HuH-7 (cell line): ENCODE data around the gene GSTT2B.
"Not testable (repeated sequence)": the region's sequence is repeated elsewhere in the genome, so short reads cannot be mapped to it uniquely, and the experiment has no call there.

Experiments
- DNase-seq: peaks from one replicate; pipeline ENCODE4 v3.0.0; 2011; ENCODE audit warnings: low spot score

GSTT2B gene, protein sequence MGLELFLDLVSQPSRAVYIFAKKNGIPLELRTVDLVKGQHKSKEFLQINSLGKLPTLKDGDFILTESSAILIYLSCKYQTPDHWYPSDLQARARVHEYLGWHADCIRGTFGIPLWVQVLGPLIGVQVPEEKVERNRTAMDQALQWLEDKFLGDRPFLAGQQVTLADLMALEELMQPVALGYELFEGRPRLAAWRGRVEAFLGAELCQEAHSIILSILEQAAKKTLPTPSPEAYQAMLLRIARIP

GRCh38 chr22:23961084-23961771 lies at the start of gene GSTT2B:
TSS of gene GSTT2B (minus strand) at chr22:23961195. CDS start at chr22:23961131, 64 bp downstream.
- not testable (repeated sequence) for DNase-seq

GRCh38 chr22:24010018-24010391 lies 49.0 kb upstream of the GSTT2B start:
- DNase-seq, result no peak

GRCh38 chr22:24009227-24010017 lies 48.4 kb upstream of the GSTT2B start:
- DNase-seq, result no peak

DNA sequence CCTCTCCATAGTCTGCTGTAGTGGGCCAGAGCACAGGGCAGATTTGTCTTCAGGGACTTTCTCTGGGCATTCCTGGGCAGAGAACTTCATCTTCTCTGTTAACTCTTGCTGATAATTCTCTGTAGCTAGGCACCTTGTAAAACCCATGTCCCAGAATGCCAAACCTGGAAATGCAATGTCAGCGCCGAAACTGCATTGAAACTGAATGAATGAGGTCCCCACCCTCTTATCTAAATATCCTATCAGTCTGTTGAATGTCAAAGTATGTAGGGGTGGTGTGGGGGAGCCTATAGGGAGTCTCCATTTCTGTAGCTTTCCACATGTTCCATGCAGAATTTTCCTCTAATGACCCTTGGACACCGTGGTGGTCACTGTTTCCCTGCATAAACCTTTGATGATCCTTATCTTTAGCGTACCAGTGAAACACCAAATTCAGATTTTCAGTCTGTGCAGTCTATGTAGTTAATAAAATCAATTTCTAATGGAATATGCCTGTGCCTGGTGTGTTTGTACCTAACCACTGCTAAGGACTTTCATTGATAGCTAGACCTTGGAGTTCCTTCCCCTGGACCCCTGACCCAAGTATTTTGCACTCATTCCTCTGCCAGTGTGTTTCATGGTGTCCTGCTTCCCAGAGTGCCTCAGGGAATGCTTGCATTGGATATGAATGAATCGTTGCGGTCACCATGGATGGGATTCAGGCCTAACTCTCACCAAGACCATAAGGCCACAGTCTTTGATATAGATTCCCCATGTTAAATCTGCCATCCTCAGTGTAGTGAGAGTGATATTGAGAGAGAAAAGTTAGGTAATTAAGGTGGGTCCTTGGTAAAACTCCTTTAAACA lies 47.6 kb upstream of the GSTT2B start:
- DNase-seq, result no peak

- DNase-seq, result no peak
Observed at GRCh38 chr22:24008022-24008283, 47.0 kb upstream of the GSTT2B start.

- no peak for DNase-seq
Observed at GRCh38 chr22:24007253-24008021, 46.4 kb upstream of the GSTT2B start.

DNA sequence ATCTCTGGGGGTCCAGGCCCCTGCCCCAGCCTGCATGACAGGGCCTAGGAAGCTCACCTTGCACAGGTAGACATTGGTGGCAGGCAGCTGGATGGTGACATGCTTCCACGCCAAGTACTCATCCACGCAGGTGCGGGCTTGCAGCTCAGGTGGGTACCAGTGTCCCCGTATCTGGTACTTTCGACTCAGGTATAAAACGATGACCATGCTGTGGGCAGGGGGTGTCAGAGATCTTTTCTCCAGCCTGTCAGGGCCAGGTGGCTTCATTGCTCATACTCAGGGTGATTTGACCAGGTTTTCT lies 45.9 kb upstream of the GSTT2B start:
- DNase-seq, result no peak

GRCh38 chr22:24006207-24006913 lies 45.4 kb upstream of the GSTT2B start:
- DNase-seq, result no peak

GRCh38 chr22:24005201-24005600 lies 44.2 kb upstream of the GSTT2B start, which contains the start of gene GSTT4:
TSS of gene GSTT4 (minus strand) at chr22:24005453. CDS start at chr22:24005356, 97 bp downstream.
- no peak for DNase-seq

- DNase-seq, result peak; percentile 14
Observed at GRCh38 chr22:24003887-24004286, 42.9 kb upstream of the GSTT2B start.

GRCh38 chr22:24002851-24003250 lies 41.9 kb upstream of the GSTT2B start:
- DNase-seq, result peak; percentile 71

DNA sequence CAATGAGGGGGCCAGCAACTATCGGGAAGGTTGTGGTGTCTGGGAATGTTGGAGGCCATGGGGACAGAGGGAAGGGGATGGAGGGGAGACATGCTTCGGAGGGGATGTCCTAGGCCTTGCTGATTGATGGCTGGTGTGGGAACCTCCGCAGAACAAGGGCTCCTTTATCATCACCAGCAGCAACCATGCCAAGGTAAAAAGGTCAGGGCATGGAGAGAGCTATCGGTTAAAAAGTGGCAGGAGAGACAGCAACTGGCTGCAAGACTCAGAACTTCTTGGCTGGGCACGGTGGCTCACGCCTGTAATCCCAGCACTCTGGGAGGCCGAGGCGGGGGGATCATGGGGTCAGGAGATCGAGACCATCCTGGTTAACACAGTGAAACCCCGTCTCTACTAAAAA lies 41.3 kb upstream of the GSTT2B start:
- peak; percentile 6 for DNase-seq

DNA sequence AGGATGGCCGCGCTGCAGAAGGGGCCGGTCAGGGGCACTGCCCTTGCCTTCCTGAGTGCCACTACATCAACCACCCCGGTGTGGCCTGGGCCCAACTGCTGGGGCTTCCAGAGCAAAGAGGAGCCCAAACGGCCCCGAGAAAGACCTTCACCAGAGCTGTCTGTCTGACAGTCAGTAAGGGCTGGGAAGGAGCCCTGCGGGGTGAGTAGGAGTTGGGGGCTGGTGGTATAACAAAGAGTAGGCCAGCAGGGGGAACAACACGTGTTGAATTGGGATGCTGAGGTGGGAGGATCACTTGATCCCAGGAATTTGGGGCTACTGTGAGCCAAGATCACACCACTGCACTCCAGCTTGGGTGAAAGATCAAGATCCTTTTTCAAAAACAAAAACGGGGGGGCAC lies 40.3 kb upstream of the GSTT2B start:
- no peak for DNase-seq

DNA sequence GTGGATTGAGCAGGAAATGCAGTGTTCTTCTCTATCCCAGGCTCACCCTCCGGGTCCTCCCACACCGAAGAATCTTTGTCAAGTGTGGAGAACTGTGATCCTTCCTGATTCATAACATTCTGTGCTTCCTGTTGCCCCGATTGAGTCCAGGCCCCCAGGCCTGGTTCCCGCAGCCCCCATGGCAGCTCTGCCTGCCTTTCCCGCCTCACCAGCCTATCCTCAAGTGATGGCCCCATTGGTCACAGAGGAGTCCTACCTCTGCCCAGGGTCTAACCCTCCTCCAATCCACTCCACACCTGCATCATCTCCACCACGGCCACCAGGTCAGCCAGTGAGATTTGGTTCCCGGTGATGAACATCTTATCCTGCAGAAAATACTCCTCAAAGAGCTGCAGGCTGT lies 38.8 kb upstream of the GSTT2B start:
- DNase-seq, result not testable (repeated sequence)

- DNase-seq, result no peak
Observed at GRCh38 chr22:23997092-23997491, 36.1 kb upstream of the GSTT2B start.

GRCh38 chr22:23993581-23994177 lies 32.7 kb upstream of the GSTT2B start:
- not testable (repeated sequence) for DNase-seq

DNA sequence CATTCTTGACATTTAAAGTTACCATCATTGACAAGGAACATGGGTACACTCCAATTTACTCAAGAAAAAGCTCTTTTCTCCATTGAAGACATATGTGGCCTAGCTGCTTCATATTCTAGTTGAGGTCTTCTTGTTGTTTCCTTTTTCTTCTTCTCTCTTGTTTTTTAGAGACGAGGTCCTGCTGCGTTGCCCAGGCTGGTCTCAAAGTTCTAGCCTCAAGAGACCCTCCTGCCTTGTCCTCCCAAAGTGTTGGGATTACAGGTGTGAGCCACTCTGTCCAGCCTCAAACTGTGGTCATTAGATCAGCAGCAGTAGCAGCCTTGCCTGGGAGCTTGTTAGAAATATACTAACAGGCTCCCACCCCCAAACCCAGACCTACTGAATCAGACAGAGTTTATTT lies 32.1 kb upstream of the GSTT2B start:
- DNase-seq, result not testable (repeated sequence)

GRCh38 chr22:23989583-23990244 lies 28.7 kb upstream of the GSTT2B start:
- not testable (repeated sequence) for DNase-seq

- DNase-seq, result not testable (repeated sequence)
Observed at GRCh38 chr22:23986538-23987178, 25.7 kb upstream of the GSTT2B start.
